ENCODE measurements around the gene CTDNEP1.

The CTDNEP1 gene

DNA sequence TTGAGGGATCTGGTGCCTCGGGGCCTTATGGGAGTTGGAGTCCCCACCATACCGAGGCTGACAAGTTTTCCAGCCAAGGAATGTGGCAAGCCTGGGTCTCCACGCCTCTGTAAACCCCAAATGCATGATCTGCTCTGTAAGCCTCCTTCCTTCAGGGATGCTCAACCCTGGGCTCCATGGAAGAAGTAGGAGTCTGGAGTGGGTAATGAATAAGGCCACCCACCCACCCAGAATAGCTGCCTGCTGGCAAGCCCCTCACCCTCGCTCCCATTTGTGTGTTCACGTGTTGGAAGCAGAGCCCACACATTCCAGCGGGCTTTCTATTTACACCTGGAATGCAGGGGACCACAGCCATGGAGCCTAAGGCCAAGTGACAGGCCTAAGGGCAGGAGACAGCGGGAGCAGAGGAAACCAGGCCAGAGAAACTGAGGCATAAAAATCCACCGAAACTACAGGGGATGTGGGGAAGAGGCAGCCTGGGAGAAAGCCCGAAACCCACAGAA is 36.3 kb downstream of the CTDNEP1 start:
- no peak for DNase-seq (ENCODE audit: low read depth)

DNA sequence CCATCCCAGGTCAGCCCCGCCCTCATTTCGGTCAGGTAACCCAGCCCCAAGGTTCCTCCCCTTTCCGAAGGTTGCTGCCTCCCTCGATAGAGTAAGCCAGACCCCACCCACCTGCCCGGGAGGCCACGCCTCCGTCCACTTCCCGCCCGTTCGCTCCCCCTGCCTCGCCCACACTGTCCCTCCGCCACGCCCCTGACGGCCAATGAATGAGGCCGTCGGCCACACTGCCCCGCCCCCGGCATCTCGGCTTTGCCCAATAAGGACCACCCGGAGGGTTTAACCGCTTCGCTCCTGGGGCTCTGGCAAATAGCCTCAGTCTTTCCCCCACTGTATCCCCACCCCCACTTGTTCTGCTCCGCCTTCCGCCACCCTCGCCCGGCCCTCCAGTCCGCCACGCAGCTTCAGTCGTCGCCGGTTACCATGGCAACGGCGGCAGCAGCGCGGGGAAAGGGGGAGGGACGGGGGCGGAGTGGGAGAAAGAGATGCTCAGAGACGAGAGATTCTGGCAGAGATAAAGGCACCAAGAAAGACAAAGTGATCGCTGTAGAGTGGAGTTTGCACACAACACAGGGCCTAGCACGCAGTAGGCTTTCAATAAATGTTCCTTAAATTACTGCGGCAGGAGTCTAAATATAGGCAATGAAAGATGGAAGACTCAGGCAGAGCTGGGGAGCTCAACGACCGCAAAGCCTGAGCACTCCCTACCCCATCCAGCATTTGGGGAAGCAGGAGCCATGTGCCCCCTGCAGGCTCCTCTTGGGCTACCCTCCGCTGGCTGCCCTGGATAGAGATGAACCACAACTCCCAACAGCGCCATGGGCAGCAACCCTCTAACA is 37.0 kb downstream of the CTDNEP1 start:
- peak; percentile 98 for DNase-seq (ENCODE audit: low read depth)

DNA sequence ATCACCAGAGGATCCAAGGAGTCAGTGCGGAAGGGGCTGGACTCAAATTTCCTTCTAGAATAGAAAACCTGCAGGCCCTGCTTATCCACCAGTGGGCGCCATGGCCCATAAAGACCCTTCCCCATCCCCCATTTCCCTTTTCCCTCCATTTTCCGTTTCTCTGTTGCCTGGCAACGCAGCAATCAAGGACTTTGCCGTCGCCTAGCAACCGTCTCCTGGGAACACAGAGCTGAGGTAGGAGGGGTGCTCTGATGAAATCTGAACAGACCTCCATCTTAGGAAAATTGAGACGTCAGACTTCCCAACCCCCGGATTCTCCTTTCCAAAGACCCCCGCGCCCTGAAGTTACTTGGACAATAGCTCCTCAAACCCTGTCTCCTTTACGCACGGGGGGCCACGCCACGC is 37.6 kb downstream of the CTDNEP1 start:
- DNase-seq (ENCODE audit: low read depth), result no peak

DNA sequence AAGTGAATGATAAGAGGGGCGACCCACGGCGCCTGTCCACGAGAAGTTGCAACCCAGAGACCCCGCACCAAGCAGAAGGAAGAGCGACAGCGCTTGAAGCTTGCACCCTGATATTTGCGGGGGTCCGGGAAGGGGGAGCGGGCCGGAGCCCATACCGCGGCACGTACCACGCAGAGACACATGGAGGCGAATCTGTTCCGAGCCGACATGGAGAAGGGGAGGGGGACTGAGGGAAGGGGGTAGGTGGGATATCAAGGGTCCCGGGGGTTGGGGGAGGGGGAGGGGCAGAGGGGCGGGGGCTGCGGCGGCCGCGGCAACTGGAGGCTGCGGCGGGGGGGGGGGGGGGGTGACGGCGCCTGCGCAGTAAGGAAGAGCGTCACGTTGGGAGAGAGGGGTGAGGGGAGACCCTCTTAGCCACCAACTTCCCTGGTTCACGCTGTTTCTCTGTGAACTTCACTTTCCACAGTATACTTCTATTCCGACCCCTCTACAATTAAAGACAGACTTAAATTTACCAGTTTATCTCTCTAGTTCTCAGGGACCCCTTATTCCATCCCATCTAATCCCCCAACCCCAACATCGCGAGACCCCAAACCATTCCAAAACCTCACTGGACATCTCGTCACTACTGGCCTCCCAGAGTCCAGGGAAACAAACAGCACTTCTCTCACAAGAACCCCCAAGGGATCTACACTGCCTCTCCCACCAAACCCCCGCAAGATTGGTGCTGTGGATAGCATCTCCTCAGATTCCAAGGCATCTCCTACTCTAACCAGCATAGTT is 39.9 kb downstream of the CTDNEP1 start:
- no peak for DNase-seq (ENCODE audit: low read depth)

DNA sequence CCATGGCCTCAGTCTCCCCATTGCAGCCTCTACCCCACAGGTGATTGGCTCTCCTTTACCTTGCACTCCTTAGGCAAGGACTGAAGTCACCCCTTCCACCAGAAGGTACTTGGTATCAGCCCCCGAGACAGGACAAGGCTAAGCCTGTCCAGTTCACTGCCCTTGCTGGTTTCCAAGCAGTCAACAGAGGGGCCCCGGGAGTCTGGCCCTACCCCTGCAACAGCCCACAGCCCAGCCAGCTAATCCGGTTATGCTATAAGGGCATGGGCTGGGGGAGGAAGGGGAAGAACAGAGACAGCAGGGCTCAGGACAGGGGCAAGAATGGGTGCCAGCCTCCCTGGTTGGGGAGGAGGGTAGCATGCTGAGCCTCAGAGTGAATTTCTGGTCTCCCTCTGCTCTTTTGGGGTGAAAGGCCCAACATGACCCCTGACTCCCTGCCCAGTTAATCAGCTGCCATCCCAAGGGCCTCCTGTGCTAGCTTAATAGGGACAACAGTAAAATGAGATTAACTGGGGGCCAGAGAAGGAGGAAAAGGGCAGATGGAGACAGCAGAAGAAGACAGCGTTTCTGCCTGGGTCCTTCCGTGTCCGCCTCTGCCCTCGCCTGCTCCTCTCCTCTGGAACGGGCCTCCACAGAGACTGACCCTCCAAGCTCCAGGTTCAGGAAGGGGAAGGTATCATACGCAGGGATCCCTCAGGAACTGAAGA is 42.6 kb downstream of the CTDNEP1 start:
- DNase-seq (ENCODE audit: low read depth), result no peak

DNA sequence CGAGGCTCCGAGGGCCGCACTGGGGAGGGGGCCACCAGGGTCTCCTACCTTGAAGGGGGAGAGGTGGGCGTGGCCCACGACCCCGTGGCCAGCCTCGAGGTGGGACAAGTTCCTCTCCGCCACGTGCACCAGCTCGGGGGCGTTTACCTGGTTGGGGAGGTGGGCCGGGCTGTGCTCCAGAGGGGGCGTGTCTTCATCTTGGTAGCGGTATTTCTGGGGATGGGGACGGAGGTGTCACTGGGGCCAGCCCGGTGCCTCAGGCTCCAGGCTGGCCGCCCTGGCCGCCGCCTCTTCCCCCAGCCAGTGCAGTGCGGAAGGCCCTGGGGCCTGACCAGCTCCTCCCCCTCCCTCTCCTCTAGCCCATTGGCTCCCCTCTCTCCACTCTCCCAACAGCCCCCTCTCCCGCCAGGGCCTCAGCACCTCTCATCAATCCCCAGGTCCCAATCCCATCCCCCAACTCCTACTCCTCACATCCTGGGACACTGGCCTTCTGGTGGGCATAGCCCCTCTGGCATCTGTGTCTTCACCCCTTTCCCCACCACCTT is 43.4 kb downstream of the CTDNEP1 start:
- no peak for DNase-seq (ENCODE audit: low read depth)

DNA sequence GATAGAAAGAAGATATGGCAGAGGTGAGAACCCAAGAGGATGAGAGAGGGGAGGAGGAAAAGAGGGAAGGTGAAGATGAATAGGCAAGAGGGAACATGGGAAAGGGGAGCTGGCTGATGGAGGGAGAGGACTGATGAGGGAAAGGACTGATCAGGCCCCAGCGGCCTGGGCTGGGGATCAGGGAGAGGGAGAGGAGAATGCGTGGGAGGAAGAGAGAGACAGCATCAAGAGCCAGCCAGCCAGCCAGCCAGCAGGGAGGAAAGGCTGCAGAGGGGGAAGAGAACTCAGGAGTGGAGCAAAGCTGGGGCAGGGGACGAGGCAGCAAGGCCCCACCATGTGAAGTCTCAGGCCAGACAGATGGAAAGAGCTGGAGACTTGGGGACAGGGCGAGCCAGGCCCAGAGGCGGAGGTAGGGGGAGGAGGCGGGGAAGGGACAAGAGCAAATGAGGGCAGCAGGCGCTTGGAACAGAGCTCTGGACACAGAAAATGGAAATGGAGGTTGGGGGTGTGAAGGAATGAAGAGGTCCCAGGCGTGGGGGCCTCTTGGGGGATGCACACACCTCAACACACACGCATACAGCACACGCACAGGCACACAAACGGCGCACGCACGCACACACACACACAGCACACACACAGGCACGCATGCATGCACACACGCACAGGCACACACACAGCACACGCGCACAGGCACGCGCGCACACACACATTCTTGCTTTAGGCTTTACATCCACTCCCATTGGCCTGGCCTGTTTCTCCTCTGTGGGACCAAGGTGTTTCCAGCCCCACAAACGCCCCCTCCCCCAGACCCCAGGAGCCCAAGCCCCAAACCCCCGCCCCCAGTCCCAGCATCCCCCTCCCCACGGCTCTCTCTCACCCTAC is 44.2 kb downstream of the CTDNEP1 start:
- no peak for DNase-seq (ENCODE audit: low read depth)

DNA sequence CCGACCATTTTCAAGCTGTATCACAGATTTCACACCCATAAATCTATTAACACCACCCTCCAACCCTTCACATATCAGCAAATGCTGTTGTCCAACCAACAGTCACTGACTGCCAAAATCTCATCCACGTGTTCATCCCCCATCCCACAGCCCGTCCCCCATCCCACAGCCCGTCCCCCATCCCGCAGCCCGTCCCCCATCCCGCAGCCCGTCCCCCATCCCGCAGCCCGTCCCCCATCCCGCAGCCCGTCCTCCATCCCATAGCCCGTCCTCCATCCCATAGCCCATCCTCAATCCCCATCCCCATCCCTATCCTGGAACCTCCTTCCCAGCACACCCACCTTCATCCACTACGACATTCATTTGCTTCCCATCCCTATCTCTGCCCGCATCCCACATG is 46.0 kb downstream of the CTDNEP1 start:
- DNase-seq (ENCODE audit: low read depth), result no peak

DNA sequence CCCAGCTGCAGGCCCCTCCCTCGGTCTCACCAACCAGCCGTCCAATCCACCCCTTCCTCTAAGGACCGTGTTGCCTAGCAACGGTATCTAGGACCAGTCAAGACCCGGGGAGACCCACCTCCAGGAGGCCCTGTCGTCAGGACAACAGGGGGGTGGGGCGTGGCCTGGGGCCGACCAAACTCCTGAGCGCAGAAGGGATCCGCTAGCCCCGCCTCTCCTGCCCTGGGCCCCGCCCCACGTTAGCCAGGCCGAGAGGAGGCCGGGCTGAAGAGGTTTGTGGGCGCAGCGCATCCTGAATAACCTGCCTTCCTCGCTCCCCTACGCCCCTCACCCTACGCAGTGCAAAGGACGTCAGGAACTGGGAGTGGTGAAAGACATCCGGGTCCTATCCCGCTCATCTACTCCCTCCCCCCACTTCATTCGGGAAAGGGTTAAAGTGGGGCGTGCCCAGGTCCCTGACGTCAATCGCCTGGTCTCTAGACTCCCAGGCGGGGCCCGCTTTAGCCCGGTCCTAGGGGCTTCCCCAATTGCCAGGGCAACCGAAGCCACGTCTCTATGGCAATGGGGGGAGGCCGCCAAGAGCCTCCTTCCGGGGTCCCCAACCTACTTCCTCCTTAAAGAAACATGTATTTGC is 46.6 kb downstream of the CTDNEP1 start:
- DNase-seq (ENCODE audit: low read depth), result peak; percentile 85

DNA sequence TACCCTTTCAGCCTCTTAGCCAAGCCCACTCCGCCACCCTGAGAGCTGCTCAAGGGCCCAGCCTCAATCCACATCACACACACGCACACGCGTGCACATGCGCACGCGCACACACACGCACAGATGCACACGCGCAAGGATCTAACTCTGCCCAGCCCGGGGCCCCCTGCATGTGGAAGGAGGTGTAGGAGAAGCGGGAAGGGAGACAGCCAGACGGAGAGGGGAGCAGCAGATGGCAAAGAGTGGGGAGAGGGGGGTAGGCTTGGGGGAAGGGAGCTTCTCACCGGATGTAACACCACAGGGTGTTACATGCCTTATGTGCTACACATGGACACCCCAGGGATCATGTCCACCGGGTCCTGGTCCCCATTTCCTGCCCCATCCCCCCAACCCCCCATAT is 47.2 kb downstream of the CTDNEP1 start:
- DNase-seq (ENCODE audit: low read depth), result no peak

DNA sequence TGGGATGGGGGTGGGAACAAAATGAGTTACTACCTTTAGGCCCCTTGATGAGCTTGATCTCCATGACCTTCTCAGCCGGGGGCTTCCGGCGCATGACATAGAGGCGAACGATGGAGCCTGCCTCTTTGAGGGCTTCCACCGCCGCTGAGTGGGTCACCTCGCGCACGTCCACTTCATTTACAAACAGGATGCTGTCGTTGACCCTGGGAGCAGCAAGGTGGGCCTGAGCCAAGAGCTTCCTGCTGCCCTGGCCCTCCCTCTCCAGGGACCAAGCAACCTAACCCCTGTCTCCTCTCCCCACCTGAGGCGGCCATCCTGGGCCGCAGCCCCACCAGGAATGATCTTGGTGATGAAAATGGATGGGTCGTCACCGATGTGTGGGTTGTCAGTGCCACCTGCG is 48.1 kb downstream of the CTDNEP1 start:
- DNase-seq (ENCODE audit: low read depth), result no peak

DNA sequence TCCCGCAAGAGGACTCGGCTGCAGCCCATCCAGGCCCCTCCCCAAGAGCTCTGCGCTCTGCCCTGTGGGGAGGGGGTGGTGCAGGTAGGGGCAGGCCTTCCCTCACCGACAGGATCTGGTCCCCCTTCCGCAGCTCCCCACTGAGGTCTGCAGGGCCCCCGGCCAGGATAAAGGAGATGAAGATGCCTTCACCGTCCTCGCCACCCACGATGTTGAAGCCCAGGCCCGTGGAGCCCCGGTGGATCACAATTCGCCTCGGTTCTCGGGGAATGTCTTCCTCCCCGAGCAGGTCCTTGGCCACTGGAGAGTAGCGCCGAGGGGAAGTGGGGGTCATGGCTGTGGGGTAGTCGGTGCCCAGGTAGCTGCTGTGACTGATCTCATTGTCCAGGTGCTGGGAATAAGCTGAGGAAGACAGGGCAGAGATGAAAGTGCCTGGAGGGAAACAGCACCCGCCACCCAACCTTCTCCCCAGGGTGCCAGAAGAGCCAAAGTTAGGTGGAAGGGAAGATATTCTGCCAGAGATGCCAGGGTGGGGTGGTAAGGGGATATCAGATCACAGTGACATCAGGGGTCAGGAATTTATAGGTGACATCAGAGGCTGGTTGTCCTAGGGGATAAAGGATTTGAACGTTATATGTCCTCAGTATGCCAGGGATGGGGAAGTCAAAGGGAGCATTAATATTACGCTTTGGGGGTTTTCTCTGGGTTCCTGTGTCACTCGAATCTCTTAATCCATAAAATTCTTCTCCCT is 54.7 kb downstream of the CTDNEP1 start:
- DNase-seq (ENCODE audit: low read depth), result no peak

DNA sequence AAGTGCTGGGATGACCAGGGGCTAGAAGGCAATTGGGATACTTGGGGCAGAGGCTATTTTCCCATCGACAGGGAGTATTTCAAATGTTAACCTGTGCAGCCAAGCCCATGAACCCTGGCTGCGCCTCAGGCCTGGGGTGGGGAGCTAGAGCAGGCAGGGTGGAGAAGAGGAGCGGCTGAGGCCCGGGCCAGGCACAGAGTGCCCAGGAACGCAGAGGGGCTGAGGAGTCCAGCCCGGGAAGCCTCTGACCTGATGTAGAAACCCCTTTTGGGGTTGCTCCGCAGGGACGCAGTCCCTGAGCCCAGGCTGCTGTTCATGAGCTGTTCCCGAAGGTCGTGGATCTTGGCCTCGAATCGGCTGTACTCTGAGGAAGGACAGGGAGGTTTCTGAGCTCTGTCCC is 55.6 kb downstream of the CTDNEP1 start:
- DNase-seq (ENCODE audit: low read depth), result no peak
